ENCODE measurements around the gene FBXW10B. TPM values are rescaled to one million over a fixed set of nuclear protein-coding genes. Genes with fewer than 3 reads are reported as not detected.
"Not testable (repeated sequence)": the region's sequence is repeated elsewhere in the genome, so short reads cannot be mapped to it uniquely, and the experiment has no call there.

FBXW10B gene
- total RNA-seq (under 1 TPM in 1 of 4 donors, not detected in 3; 0.55 TPM), polyA plus RNA-seq (1 to 10 TPM in 1 of 3 donors, not detected in 2; 1.0 TPM)

DNA sequence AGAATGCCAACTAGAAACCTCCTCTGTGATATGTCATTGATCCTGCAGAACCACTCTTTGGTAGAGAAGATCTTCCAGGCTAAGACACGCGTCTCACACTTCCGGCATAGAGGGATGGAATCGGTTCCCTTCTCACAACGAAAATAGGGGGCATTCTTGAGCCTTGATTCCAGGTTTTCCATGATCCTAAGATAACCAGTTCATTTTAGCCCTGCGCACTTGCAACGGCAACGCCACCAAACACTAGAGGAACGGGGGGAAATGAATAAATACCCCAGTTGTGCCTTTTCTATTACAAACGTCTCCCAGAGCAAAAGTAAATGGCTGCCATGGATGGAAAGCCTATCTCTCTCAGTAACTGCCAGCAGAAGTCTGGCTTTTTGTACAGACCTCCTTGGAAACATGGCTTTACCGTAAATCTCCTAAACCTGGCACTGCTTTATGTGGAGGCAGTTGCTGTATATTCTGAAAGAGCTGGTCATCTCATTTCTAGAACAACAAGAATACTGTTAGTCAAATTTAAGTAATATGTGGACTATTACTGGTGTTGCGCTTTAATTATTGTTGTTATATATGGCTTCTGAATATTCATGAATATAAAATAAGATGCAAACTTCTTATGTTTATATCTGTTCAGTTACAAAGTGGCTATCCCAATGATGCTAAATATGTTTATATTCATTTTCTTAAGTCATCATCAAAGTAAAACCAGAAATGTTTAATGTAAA, at the start of gene FBXW10B:
TSS of gene FBXW10B (minus strand) at position 374 of the 728 bp plus-strand sequence. CDS start at position 182, 192 bp downstream.
- 77 to 86% methylated on average over 11 of the region's 12 CpGs for WGBS, 2 donors

DNA sequence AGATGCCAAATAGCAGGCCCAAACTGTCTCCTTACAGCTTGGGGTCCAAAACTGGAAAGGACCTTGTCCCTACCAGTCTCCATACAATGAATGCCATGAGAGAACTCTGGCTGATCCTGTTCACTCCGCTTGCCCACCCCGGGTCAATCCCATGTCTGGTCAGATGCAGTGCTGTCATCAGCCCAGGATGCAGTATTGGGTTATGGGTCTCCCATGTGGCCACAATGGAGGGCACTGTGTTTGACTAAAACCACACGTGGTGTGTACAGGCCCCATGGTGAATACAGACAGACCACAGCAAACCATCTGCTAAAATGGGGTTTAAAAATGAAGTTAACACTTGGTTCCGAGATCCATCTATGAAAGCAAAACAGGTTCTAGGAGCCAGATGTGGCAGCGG, 44.2 kb upstream of the FBXW10B start:
- Histone ChIP-seq H3K4me1 (no peaks in the 10 kb centered on the region), H3K9me3 (no peaks in the 10 kb centered on the region), H3K36me3 (no peaks in the 10 kb centered on the region), H3K4me3 (no peak overlapping the region), H3K27me3 (no peaks in the 10 kb centered on the region), H3K27ac (no peak overlapping the region)
- DNase-seq = no peak
- intact Hi-C loops (cut with DNase I) = no loop called here
- TF ChIP-seq POLR2A (IDR thresholded peaks at IDR 0.05) = no peak
- TF ChIP-seq POLR2AphosphoS5 (IDR thresholded peaks at IDR 0.05) = no peak
- no peak for TF ChIP-seq EP300 (IDR thresholded peaks at IDR 0.05)
- TF ChIP-seq, protein P1, sequence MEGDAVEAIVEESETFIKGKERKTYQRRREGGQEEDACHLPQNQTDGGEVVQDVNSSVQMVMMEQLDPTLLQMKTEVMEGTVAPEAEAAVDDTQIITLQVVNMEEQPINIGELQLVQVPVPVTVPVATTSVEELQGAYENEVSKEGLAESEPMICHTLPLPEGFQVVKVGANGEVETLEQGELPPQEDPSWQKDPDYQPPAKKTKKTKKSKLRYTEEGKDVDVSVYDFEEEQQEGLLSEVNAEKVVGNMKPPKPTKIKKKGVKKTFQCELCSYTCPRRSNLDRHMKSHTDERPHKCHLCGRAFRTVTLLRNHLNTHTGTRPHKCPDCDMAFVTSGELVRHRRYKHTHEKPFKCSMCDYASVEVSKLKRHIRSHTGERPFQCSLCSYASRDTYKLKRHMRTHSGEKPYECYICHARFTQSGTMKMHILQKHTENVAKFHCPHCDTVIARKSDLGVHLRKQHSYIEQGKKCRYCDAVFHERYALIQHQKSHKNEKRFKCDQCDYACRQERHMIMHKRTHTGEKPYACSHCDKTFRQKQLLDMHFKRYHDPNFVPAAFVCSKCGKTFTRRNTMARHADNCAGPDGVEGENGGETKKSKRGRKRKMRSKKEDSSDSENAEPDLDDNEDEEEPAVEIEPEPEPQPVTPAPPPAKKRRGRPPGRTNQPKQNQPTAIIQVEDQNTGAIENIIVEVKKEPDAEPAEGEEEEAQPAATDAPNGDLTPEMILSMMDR (IDR thresholded peaks at IDR 0.05) = no peak
- 97% methylated on average over 5 of the region's 5 CpGs for WGBS, 2 donors

More for the DNA sequence above, at the start of gene FBXW10B:
- H3K36me3 ChIP-seq; DNase-seq; H3K4me1 ChIP-seq; intact Hi-C loops (cut with DNase I); H3K27me3 ChIP-seq; H3K9me3 ChIP-seq: not testable (repeated sequence)
- H3K4me3 ChIP-seq = peak within 1 kb of the TSS in 3 of 4 donors; percentile 23 to 33 (median 30)
- peak within 1 kb of the TSS in 3 of 4 donors; percentile 24 to 50 (median 35) for H3K27ac ChIP-seq

DNA sequence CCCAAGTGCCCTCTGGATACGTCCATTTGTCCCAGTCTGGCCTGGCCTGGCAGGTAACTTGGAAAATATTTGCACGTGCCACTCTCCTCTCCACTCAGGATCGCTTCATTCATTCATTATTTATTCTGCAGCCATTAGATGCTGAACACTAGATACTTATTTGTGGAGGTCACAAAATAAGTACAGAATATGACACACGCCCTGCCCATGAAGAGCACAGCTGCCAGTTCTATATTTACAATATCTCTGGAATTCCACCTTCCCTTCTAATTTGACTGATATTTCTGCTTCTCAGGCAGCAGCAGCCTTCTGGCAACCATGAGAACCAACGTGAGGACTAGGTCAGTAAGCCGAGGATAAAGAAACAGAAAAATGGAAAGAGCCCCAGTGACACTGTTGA, 43.7 kb upstream of the FBXW10B start:
- intact Hi-C loops (cut with DNase I) = no loop called here
- Histone ChIP-seq H3K27ac (no peak overlapping the region), H3K9me3 (no peaks in the 10 kb centered on the region), H3K27me3 (no peaks in the 10 kb centered on the region), H3K36me3 (no peaks in the 10 kb centered on the region), H3K4me3 (no peak overlapping the region), H3K4me1 (no peaks in the 10 kb centered on the region)
- 91 to 95% methylated on average over 6 of the region's 6 CpGs for WGBS, 2 donors
- no peak for DNase-seq
- TF ChIP-seq POLR2AphosphoS5 (IDR thresholded peaks at IDR 0.05) (no peak), POLR2A (IDR thresholded peaks at IDR 0.05) (no peak), EP300 (IDR thresholded peaks at IDR 0.05) (no peak)
- TF ChIP-seq, protein P1 (IDR thresholded peaks at IDR 0.05) = no peak

- intact Hi-C loops (cut with DNase I) = no loop called here
- WGBS, 2 donors = 93 to 95% methylated on average over 3 of the region's 3 CpGs
- Histone ChIP-seq H3K9me3 (no peaks in the 10 kb centered on the region), H3K36me3 (no peaks in the 10 kb centered on the region), H3K27me3 (no peaks in the 10 kb centered on the region), H3K4me3 (no peak overlapping the region), H3K27ac (no peak overlapping the region), H3K4me1 (no peaks in the 10 kb centered on the region)
- no peak for TF ChIP-seq POLR2A (IDR thresholded peaks at IDR 0.05)
- TF ChIP-seq EP300 (IDR thresholded peaks at IDR 0.05) = no peak
- TF ChIP-seq POLR2AphosphoS5 (IDR thresholded peaks at IDR 0.05) = no peak
- TF ChIP-seq, protein P1 (IDR thresholded peaks at IDR 0.05) = no peak
- DNase-seq = no peak
Observed at GRCh38 chr17:15662681-15663080, 43.2 kb upstream of the FBXW10B start.

GRCh38 chr17:15660077-15660476, 40.6 kb upstream of the FBXW10B start:
- TF ChIP-seq POLR2A (IDR thresholded peaks at IDR 0.05) (no peak), POLR2AphosphoS5 (IDR thresholded peaks at IDR 0.05) (no peak), EP300 (IDR thresholded peaks at IDR 0.05) (no peak)
- TF ChIP-seq, protein P1 (IDR thresholded peaks at IDR 0.05) = no peak
- intact Hi-C loops (cut with DNase I) = no loop called here
- Histone ChIP-seq H3K4me3 (no peak overlapping the region), H3K9me3 (no peaks in the 10 kb centered on the region), H3K36me3 (no peaks in the 10 kb centered on the region), H3K4me1 (no peaks in the 10 kb centered on the region), H3K27ac (peak overlapping the region in 1 of 4 donors; percentile 14), H3K27me3 (no peaks in the 10 kb centered on the region)
- 80 to 91% methylated on average over 3 of the region's 3 CpGs for WGBS, 2 donors
- no peak for DNase-seq

All from sigmoid colon (tissue), 7 donors.